IMR-90 (cell line): Measurements from ENCODE around the gene GK. TPM values are rescaled to one million over a fixed set of nuclear protein-coding genes. Genes with fewer than 3 reads are reported as not detected.

Experiments
- ATAC-seq: fragments of 200-7000 bp; cut with Tn5 transposase; 2 replicates; pipeline ENCODE4 v1.9.1; 2020; ENCODE audit warnings: low read depth, mild to moderate bottlenecking, moderate library complexity
- BruUV-seq: library from RNA; stranded (reverse); fragments of 400-500 nt; replicated peaks from 2 replicates; lab custom pipeline; 2021; lab: Mats Ljungman, UMichigan
- CTCF ChIA-PET: fragments of 300-600 bp; formaldehyde crosslinking; extraction: SDS; loops from one replicate; lab custom pipeline; 2021; ENCODE audit warnings: antibody characterized with exemption; lab: Yijun Ruan, JAX
- POLR2A ChIA-PET: fragments of 300-600 bp; sonication (Branson Sonifier 250); formaldehyde crosslinking; loops from one replicate; lab custom pipeline; 2022; ENCODE audit warnings: antibody characterized with exemption; ENCODE audit not compliant: unreplicated experiment; lab: Charles Lee
- DNase-seq: peaks from one replicate; pipeline ENCODE4 v3.0.0; 2013
- H2AFZ ChIP-seq: replicated peaks from 2 replicates; pipeline ENCODE3; 2013; ENCODE audit warnings: low read length, mild to moderate bottlenecking; ENCODE audit not compliant: poor library complexity
- H2AK5ac ChIP-seq: 2 replicates; pipeline ENCODE4 v1.6.1; 2013; ENCODE audit warnings: low read depth, low read length, inconsistent platforms
- H2AK9ac ChIP-seq: replicated peaks from 2 replicates; pipeline ENCODE3; 2013; ENCODE audit warnings: mild to moderate bottlenecking, low read depth, low read length, moderate library complexity; ENCODE audit not compliant: poor library complexity
- H2BK120ac ChIP-seq: 2 replicates; pipeline ENCODE4 v1.6.1; 2013; ENCODE audit warnings: low read depth, low read length, inconsistent platforms
- H2BK15ac ChIP-seq: 3 replicates; pipeline ENCODE4 v1.6.1; 2013; ENCODE audit warnings: low read depth, low read length, inconsistent platforms
- H2BK20ac ChIP-seq: 2 replicates; pipeline ENCODE4 v1.6.1; 2013; ENCODE audit warnings: low read depth, mild to moderate bottlenecking, inconsistent platforms, low read length, moderate library complexity
- H2BK5ac ChIP-seq: 2 replicates; pipeline ENCODE4 v1.6.1; 2013; ENCODE audit warnings: mild to moderate bottlenecking, low read depth, low read length, inconsistent platforms; ENCODE audit not compliant: poor library complexity, severe bottlenecking
- H3K14ac ChIP-seq: replicated peaks from 2 replicates; pipeline ENCODE4 v1.6.1; 2013; ENCODE audit warnings: low read depth, low read length, inconsistent platforms
- H3K18ac ChIP-seq: 2 replicates; pipeline ENCODE4 v1.6.1; 2013; ENCODE audit warnings: low read depth, low read length, control low read depth
- H3K23ac ChIP-seq: 2 replicates; pipeline ENCODE4 v1.6.1; 2013; ENCODE audit warnings: low read depth, low read length, inconsistent platforms
- H3K27ac ChIP-seq: 2 replicates; pipeline ENCODE4 v1.5.1; 2013; ENCODE audit warnings: mild to moderate bottlenecking, control low read depth, low read length; ENCODE audit not compliant: insufficient read depth
- H3K27me3 ChIP-seq: 2 replicates; pipeline ENCODE4 v1.6.1; 2013; ENCODE audit warnings: low read length; ENCODE audit not compliant: control insufficient read depth, insufficient read depth
- H3K36me3 ChIP-seq: 2 replicates; pipeline ENCODE4 v1.6.1; 2013; ENCODE audit warnings: low read length, mixed read lengths; ENCODE audit not compliant: control insufficient read depth, insufficient read depth
- H3K4ac ChIP-seq: 2 replicates; pipeline ENCODE4 v1.6.1; 2013; ENCODE audit warnings: low read depth, low read length, inconsistent platforms
- H3K4me1 ChIP-seq: 2 replicates; pipeline ENCODE4 v1.6.1; 2013; ENCODE audit warnings: low read length, mixed read lengths; ENCODE audit not compliant: control insufficient read depth, insufficient read depth
- H3K4me2 ChIP-seq: 2 replicates; pipeline ENCODE4 v1.6.1; 2013; ENCODE audit warnings: low read depth, mild to moderate bottlenecking, control low read depth, low read length, moderate library complexity
- H3K4me3 ChIP-seq: 2 replicates; pipeline ENCODE4 v1.5.1; 2013; ENCODE audit warnings: low read depth, mild to moderate bottlenecking, control low read depth, low read length, moderate library complexity; ENCODE audit not compliant: insufficient read depth
- H3K56ac ChIP-seq: 2 replicates; pipeline ENCODE4 v1.6.1; 2013; ENCODE audit warnings: low read length, inconsistent platforms; ENCODE audit not compliant: insufficient read depth; ENCODE audit errors: extremely low read depth
- H3K79me1 ChIP-seq, 2 experiments: 2 replicates each; pipeline ENCODE4 v1.6.1; 2013; ENCODE audit warnings: low read length in 2 of 2, inconsistent platforms in 1 of 2, low read depth in 1 of 2
- H3K9ac ChIP-seq: 2 replicates; pipeline ENCODE4 v1.6.1; 2013; ENCODE audit warnings: low read depth, low read length, control low read depth
- H3K9me1 ChIP-seq: 2 replicates; pipeline ENCODE4 v1.6.1; 2013; ENCODE audit warnings: low read length, inconsistent platforms; ENCODE audit not compliant: insufficient read depth
- H3K9me3 ChIP-seq: 2 replicates; pipeline ENCODE4 v1.6.1; 2013; ENCODE audit warnings: low read length; ENCODE audit not compliant: control insufficient read depth, insufficient read depth
- H4K20me1 ChIP-seq: 2 replicates; pipeline ENCODE4 v1.6.1; 2013; ENCODE audit warnings: low read length, inconsistent platforms; ENCODE audit not compliant: insufficient read depth
- H4K5ac ChIP-seq: 2 replicates; pipeline ENCODE4 v1.6.1; 2013; ENCODE audit warnings: mild to moderate bottlenecking, low read depth, low read length, control low read depth
- H4K8ac ChIP-seq, 2 experiments: 2 replicates each; pipeline ENCODE4 v1.6.1; 2013; ENCODE audit warnings: low read depth in 2 of 2, low read length in 2 of 2, control low read depth in 1 of 2, inconsistent platforms in 1 of 2
- H4K91ac ChIP-seq: 2 replicates; pipeline ENCODE4 v1.6.1; 2013; ENCODE audit warnings: low read depth, low read length, inconsistent platforms; ENCODE audit not compliant: insufficient read depth
- BHLHE40 ChIP-seq: fragments of 150-350 bp; IDR thresholded peaks from 2 replicates; pipeline ENCODE4 v1.6.1; 2016; ENCODE audit warnings: mild to moderate bottlenecking, low read depth, low read length
- CEBPB ChIP-seq: IDR thresholded peaks from 2 replicates; pipeline ENCODE4 v1.6.1; 2012; ENCODE audit warnings: low read depth, low read length, improper control_type of control experiment
- CHD1 ChIP-seq: IDR thresholded peaks from 2 replicates; pipeline ENCODE4 v1.6.1; 2012; ENCODE audit warnings: low read depth, low read length, improper control_type of control experiment
- CTCF ChIP-seq: conservative IDR thresholded peaks from 2 replicates; pipeline ENCODE4 v1.5.1; 2012; ENCODE audit warnings: mild to moderate bottlenecking, low read depth, low read length, improper control_type of control experiment
- ELK1 ChIP-seq: fragments of 150-350 bp; IDR thresholded peaks from 2 replicates; pipeline ENCODE4 v1.6.1; 2016; ENCODE audit warnings: low read depth, mild to moderate bottlenecking, low read length, moderate library complexity, borderline replicate concordance
- FOS ChIP-seq: fragments of 150-350 bp; IDR thresholded peaks from 2 replicates; pipeline ENCODE4 v1.6.1; 2016; ENCODE audit warnings: low read depth, low read length
- MAFK ChIP-seq: IDR thresholded peaks from 2 replicates; pipeline ENCODE4 v1.6.1; 2012; ENCODE audit warnings: low read depth, low read length, improper control_type of control experiment
- MAZ ChIP-seq: IDR thresholded peaks from 2 replicates; pipeline ENCODE4 v1.6.1; 2012; ENCODE audit warnings: low read depth, mild to moderate bottlenecking, low read length, improper control_type of control experiment, moderate library complexity, borderline replicate concordance
- MXI1 ChIP-seq: IDR thresholded peaks from 2 replicates; pipeline ENCODE4 v1.6.1; 2012; ENCODE audit warnings: low read depth, mild to moderate bottlenecking, low read length, moderate library complexity, borderline replicate concordance
- POLR2A ChIP-seq: IDR thresholded peaks from 2 replicates; pipeline ENCODE4 v1.6.1; 2012; ENCODE audit warnings: mild to moderate bottlenecking, low read depth, low read length
- RAD21 ChIP-seq: IDR thresholded peaks from 2 replicates; pipeline ENCODE4 v1.6.1; 2012; ENCODE audit warnings: low read length, improper control_type of control experiment
- RCOR1 ChIP-seq: IDR thresholded peaks from 2 replicates; pipeline ENCODE4 v1.6.1; 2012; ENCODE audit warnings: mild to moderate bottlenecking, low read length, improper control_type of control experiment; ENCODE audit not compliant: insufficient replicate concordance
- RFX5 ChIP-seq: IDR thresholded peaks from 2 replicates; pipeline ENCODE4 v1.8.0; 2012; ENCODE audit warnings: low read depth, mild to moderate bottlenecking, low read length, moderate library complexity
- USF2 ChIP-seq: fragments of 150-350 bp; IDR thresholded peaks from 2 replicates; pipeline ENCODE4 v1.6.1; 2017; ENCODE audit warnings: mild to moderate bottlenecking, antibody characterized with exemption, low read length, low read depth
- WGBS, 2 experiments: methylation state at CpG; one replicate each; pipeline versions ENCODE4 v1.1.5 to v1.1.7; 2013; ENCODE audit warnings: missing lambda C conversion rate in 2 of 2; ENCODE audit not compliant: insufficient read length in 1 of 2; ENCODE audit errors: extremely low coverage in 2 of 2; 5-methylcytosine and 5-hydroxymethylcytosine counted together
- dilution Hi-C: fragments of 300-500 bp; cut with HindIII; formaldehyde crosslinking; loops from one replicate; pipeline ENCODE4 v1.14.3; 2018; ENCODE audit warnings: low sequenced_read_pairs; ENCODE audit not compliant: unreplicated experiment
- in situ Hi-C: fragments of 300-500 bp; cut with MboI; formaldehyde crosslinking; loops from 3 replicates; pipeline ENCODE4 v1.14.3; 2019; ENCODE audit warnings: low sequenced_read_pairs, inconsistent platforms, mixed read lengths
- intact Hi-C: fragments of 100-400 bp; cut with micrococcal nuclease; formaldehyde crosslinking; loops from 2 replicates; pipeline ENCODE4 v1.10.0; 2022
- polyA plus RNA-seq, 3 experiments: library from polyadenylated mRNA; depleted of rRNA; stranded (reverse); fragments of >200 nt; gene quantifications; 2 replicates each; pipeline ENCODE4 v1.2.3, GENCODE V29; 2012; ENCODE audit warnings: low replicate concordance in 1 of 3
- total RNA-seq: library from RNA; depleted of rRNA; stranded (reverse); fragments of >200 nt; gene quantifications from 2 replicates; pipeline ENCODE4 v1.2.3, GENCODE V29; 2012

The GK gene
- total and polyA plus RNA-seq, 2 of the 4 experiments (the other 2 are of a cell fraction) = 7.6 to 9.3 TPM

GRCh38 chrX:30615229-30615628 is 38.0 kb upstream of the GK start:
- ATAC-seq (peak; percentile 70), DNase-seq (peak; percentile 63)
- no peak overlapping the region for H2BK15ac ChIP-seq
- no peak overlapping the region for H3K4ac ChIP-seq
- H3K4me1 ChIP-seq = peaks cover 2% of the 10 kb centered on the region; the same call in 1 of the 2 replicates
- H3K9me3 ChIP-seq = no peaks in the 10 kb centered on the region
- no peak overlapping the region for H3K23ac ChIP-seq
- no peak overlapping the region for H2BK20ac ChIP-seq
- no peak overlapping the region for H2AFZ ChIP-seq
- in situ Hi-C loops = no loop called here
- no peak overlapping the region for H2BK120ac ChIP-seq
- H3K27me3 ChIP-seq = no peaks in the 10 kb centered on the region
- TF ChIP-seq USF2 (no peak), RFX5 (no peak), MAZ (no peak), CHD1 (no peak), RAD21 (no peak), MAFK (no peak), RCOR1 (no peak), BHLHE40 (no peak), CEBPB (no peak), ELK1 (no peak), FOS (no peak), MXI1 (no peak), POLR2A (no peak), CTCF (no peak)
- no peak overlapping the region for H2BK5ac ChIP-seq
- no peak overlapping the region for H4K8ac ChIP-seq
- no peaks in the 10 kb centered on the region for H4K20me1 ChIP-seq
- H3K14ac ChIP-seq = no peak overlapping the region
- WGBS, 2 experiments = no CpG with 5 or more reads among the region's 4 CpGs
- H2AK5ac ChIP-seq = no peak overlapping the region
- H3K27ac ChIP-seq = no peak overlapping the region
- H3K79me1 ChIP-seq = no peaks in the 10 kb centered on the region
- no peak overlapping the region for H2AK9ac ChIP-seq
- no peak overlapping the region for H4K5ac ChIP-seq
- H3K18ac ChIP-seq = no peak overlapping the region
- no peak overlapping the region for H3K4me2 ChIP-seq
- H3K36me3 ChIP-seq = no peaks in the 10 kb centered on the region
- intact Hi-C loops = no loop called here
- H4K91ac ChIP-seq = no peak overlapping the region
- dilution Hi-C loops = no loop called here
- H3K4me3 ChIP-seq = no peak overlapping the region
- BruUV-seq = no TSS peak
- ChIA-PET POLR2A (no interaction called here), CTCF (no interaction called here)
- no peak overlapping the region for H3K9ac ChIP-seq
- H3K56ac ChIP-seq = no peak overlapping the region
- H3K9me1 ChIP-seq = no peaks in the 10 kb centered on the region; the same call in 1 of the 2 replicates
